ENCODE data around the gene MFAP3.

Gene MFAP3

DNA sequence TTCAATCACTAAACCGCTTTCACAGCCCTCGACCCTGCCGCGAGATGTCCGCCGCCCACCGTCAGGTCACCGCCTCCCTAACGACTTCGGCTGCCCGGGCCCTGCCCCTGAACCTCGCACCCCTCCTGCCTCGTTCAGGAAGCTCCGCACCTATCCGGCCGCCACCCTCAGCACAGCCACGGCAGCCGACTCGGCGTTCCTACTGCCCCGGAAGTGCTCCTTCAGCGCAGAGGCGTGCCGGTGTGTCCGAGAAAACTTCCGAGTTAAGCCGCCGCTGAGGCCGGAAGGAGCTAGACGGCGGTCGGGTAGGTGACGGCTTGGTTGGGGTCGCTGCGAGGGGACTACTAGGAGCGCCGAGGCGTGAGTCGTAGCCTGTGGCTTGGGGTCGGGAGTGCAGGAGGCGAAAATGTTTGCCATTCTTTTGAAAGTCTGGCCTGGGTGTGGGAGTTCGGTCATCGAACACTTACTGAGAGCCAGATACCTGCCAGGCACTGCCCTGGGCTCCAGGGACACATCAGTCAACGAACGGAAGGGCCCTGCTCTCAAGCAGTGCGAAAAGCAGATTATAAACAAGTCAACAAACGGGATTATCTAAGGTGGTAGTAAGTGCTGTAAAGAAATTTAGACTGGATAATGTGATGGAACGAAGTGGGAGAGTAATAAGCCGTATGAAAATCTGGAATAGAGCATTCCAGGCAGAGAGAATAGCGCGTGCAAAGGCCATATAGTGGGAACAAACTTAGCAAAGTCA, at the start of gene MFAP3, which contains the start of gene FAM114A2:
Gene MFAP3, plus strand, starts transcription at position 261 of the 751 bp plus-strand sequence. CDS start 10,756 bp downstream, outside the sequence.
Gene FAM114A2, minus strand, starts transcription at position 204 of the 751 bp plus-strand sequence. CDS start 3,957 bp downstream, outside the sequence.
- TF ChIP-seq POLR2A (IDR thresholded peaks at IDR 0.05; ENCODE audit: extremely low read depth, insufficient read length) (peak; percentile 88), CTCF (IDR thresholded peaks at IDR 0.05; ENCODE audit: low read depth, low read length) (no peak), MYC (IDR thresholded peaks at IDR 0.05; ENCODE audit: low read depth, low read length) (peak; percentile 69)
- TF ChIP-seq, protein P1, sequence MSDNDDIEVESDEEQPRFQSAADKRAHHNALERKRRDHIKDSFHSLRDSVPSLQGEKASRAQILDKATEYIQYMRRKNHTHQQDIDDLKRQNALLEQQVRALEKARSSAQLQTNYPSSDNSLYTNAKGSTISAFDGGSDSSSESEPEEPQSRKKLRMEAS (IDR thresholded peaks at IDR 0.05; ENCODE audit: low read depth, low read length), result peak; percentile 74
- DNase-seq (ENCODE audit: low read depth), result peak; percentile 92
- H3K4me3 ChIP-seq (ENCODE audit: low read depth, low read length), result peak within 1 kb of the TSS; percentile 95

DNA sequence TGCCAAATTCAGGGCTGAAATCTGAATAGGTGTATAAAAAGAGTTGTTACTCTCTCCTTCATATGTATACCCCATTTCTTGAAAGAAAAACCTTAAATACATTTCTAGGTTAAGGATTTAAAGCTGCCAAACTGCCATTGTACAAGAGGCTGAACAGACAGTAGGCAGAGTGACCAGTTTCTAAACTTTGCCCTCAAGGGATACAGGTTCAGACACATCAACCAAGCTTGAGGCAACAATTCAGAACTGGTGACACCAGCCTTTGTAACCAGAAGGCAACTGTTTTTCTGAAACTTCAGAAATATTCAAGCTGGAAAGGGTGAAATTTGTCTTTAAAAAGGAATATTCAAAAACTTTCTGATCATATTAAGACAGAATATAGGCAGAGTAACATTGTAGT, 47.6 kb upstream of the MFAP3 start:
- TF ChIP-seq, protein P1 (IDR thresholded peaks at IDR 0.05; ENCODE audit: low read depth, low read length), result no peak
- TF ChIP-seq MYC (IDR thresholded peaks at IDR 0.05; ENCODE audit: low read depth, low read length) (no peak), CTCF (IDR thresholded peaks at IDR 0.05; ENCODE audit: low read depth, low read length) (no peak), POLR2A (IDR thresholded peaks at IDR 0.05; ENCODE audit: extremely low read depth, insufficient read length) (no peak)
- DNase-seq (ENCODE audit: low read depth), result no peak
- H3K4me3 ChIP-seq (ENCODE audit: low read depth, low read length), result no peak overlapping the region

- H3K4me3 ChIP-seq (ENCODE audit: low read depth, low read length), result no peak overlapping the region
- TF ChIP-seq, protein P1 (IDR thresholded peaks at IDR 0.05; ENCODE audit: low read depth, low read length), result no peak
- TF ChIP-seq CTCF (IDR thresholded peaks at IDR 0.05; ENCODE audit: low read depth, low read length) (no peak), MYC (IDR thresholded peaks at IDR 0.05; ENCODE audit: low read depth, low read length) (no peak), POLR2A (IDR thresholded peaks at IDR 0.05; ENCODE audit: extremely low read depth, insufficient read length) (no peak)
- DNase-seq (ENCODE audit: low read depth), result no peak
These were observed 40.8 kb upstream of the MFAP3 start for GRCh38 chr5:153998010-153998409.

- no peak for TF ChIP-seq CTCF (IDR thresholded peaks at IDR 0.05; ENCODE audit: low read depth, low read length)
- no peak for TF ChIP-seq MYC (IDR thresholded peaks at IDR 0.05; ENCODE audit: low read depth, low read length)
- TF ChIP-seq POLR2A (IDR thresholded peaks at IDR 0.05; ENCODE audit: extremely low read depth, insufficient read length), result no peak
- TF ChIP-seq, protein P1 (IDR thresholded peaks at IDR 0.05; ENCODE audit: low read depth, low read length), result no peak
- no peak for DNase-seq (ENCODE audit: low read depth)
- no peak overlapping the region for H3K4me3 ChIP-seq (ENCODE audit: low read depth, low read length)
These were observed 40.0 kb upstream of the MFAP3 start for GRCh38 chr5:153998768-153999167.

GRCh38 chr5:153999995-154000394, 38.8 kb upstream of the MFAP3 start:
- DNase-seq (ENCODE audit: low read depth), result no peak
- no peak for TF ChIP-seq POLR2A (IDR thresholded peaks at IDR 0.05; ENCODE audit: extremely low read depth, insufficient read length)
- TF ChIP-seq, protein P1 (IDR thresholded peaks at IDR 0.05; ENCODE audit: low read depth, low read length), result no peak
- no peak overlapping the region for H3K4me3 ChIP-seq (ENCODE audit: low read depth, low read length)

DNA sequence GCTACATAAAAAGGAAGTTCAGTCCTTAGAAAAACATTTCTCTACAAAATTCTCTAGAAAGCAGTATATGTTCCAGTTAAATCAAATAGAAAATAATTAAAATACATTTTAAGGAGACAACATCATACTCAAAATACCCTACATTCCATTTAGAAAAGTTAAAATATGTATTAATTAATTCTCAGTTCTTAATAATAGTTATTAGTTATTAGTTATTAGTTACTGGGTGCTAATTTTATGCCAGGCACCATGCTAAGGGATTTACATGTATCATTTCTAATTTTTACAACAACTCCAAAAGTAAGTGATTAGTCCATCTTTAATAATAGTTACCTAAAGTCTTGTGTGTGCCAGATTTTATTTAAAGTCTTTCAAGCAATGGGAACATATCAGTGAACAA, 38.1 kb upstream of the MFAP3 start:
- TF ChIP-seq POLR2A (IDR thresholded peaks at IDR 0.05; ENCODE audit: extremely low read depth, insufficient read length) (no peak), MYC (IDR thresholded peaks at IDR 0.05; ENCODE audit: low read depth, low read length) (no peak), CTCF (IDR thresholded peaks at IDR 0.05; ENCODE audit: low read depth, low read length) (no peak)
- TF ChIP-seq, protein P1 (IDR thresholded peaks at IDR 0.05; ENCODE audit: low read depth, low read length), result no peak
- no peak overlapping the region for H3K4me3 ChIP-seq (ENCODE audit: low read depth, low read length)

More for the DNA sequence above, 38.1 kb upstream of the MFAP3 start:
- DNase-seq (ENCODE audit: low read depth), result no peak
